ENCODE measurements around the gene WNT4.

WNT4 gene

GRCh38 chr1:22129501-22130117, 13.3 kb downstream of the WNT4 start:
- DNase-seq (ENCODE audit: low spot score), result no peak

DNA sequence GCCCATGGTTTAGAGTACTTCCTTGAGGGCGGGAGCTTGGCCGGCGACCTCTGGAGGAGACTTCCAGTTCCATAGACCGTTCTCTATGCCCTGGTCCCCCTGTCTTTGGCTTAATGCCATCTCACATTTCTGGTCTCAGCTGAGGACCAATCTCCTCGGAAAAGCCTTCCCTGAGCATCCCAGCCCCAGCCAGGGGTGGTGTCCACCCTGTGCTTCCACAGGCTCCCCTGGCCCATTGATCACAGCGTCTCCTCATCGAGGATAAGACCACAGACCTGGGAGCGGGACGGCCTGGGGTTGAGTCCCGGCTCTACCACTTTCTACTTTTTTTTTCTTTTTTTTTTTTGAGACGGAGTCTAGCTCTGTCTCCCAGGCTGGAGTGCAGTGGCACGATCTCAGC, 14.5 kb downstream of the WNT4 start:
- no peak for DNase-seq (ENCODE audit: low spot score)

- DNase-seq (ENCODE audit: low spot score), result no peak
Measured at GRCh38 chr1:22127731-22128130, 15.2 kb downstream of the WNT4 start.

DNA sequence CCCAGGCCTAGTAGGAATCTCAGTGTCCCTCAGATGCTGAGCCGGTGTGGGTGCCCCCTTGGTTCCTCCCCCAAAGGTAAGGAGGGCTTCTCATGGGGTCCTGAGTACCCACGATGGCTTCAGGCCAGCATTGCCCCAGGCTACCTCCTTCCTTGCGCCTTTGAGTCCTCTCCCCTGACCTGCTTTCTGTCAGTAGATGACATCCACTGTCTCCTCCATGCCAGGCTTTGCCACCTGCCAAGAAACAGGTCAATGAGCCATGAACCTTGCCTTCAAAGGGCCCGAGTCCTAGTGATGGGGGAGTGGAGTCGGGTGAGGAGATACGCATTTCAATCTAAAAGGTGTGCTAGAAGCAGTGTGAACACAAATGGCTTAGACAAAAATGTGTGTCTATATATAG, 15.6 kb downstream of the WNT4 start:
- no peak for DNase-seq (ENCODE audit: low spot score)

DNA sequence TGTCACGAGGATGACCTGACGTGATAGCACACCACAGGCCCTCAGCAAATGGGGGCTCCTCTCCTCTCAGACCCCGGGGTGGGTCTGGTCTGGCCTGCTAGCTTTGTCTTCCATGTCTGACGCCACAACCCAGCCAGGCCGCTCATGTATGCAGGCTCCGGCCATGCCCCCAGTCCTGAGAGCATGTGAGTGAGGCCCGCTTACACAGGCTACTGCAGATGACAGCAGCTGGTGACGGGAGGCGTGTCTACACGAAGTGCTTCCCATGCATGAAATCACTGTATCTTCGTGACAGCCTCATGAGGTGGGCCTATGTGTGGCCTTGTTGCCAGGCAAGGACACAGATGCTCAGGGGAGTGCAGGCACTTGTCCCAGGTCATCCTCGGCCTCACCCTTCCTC, 16.4 kb downstream of the WNT4 start:
- DNase-seq (ENCODE audit: low spot score), result no peak

GRCh38 chr1:22124592-22125229, 18.2 kb downstream of the WNT4 start:
- DNase-seq (ENCODE audit: low spot score), result no peak

- DNase-seq (ENCODE audit: low spot score), result no peak
Measured at GRCh38 chr1:22123901-22124404, 18.9 kb downstream of the WNT4 start.

GRCh38 chr1:22123071-22123390, 19.9 kb downstream of the WNT4 start:
- DNase-seq (ENCODE audit: low spot score), result no peak

DNA sequence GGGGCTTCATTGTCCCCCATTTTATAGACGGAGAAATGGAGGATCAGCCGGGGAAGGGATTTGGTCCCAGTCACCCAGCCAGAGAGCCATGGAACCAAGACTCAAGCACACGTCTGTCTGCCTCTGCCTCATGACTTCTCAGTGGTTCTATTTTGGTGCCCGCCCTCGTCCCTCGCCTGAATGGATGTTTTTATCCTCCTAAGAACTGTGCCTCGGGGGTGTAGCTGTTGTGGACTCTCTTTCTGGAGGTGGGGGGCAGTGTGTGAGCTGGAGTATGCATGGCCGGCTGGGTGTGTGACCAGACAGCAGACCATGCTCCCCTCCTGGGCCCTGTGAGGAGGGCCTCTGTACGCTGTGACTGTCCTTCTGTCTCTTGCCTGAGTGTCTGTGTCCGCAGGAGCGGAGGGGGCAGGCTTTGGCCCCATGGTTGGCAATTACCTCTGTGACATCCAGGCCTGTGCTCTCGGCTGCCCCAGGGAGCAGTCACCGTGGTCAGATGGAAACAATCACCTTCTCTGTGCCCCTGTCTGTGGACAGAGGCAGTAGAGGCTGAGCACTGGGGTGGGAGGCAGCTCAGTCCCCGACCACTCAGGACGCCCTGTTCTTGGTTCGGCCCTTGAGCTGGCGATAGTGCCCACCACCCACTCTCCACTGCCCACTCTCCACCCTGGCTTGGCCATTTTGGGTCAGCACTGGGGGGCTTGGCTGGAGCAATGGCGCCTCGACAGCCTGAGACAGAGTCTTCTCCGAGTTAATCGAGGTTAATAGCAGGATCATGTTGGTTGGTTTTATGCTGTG, 20.4 kb downstream of the WNT4 start:
- DNase-seq (ENCODE audit: low spot score), result no peak

DNA sequence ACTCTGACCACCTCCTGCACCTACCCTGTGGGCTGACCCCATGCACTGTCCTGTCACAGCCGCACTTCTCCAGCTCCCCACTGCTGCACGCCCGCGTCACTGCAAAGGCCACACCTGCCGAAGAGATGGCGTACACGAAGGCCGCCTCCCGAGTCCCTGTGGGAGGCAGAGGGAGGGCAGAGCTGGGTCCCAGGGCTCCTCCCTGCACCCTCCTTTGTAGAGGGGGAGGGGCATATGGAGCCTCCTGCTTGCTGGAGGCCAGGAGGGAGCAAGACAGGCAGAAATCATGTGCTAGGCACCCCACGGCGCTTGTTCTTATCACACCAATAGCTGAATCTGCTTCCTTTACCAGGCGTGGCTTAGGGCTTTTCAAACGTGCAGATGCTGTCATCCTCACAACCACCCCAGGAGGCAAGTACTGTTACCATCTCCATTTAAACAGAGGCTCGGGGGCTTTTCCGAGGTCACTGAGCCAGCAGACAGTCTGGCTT, 21.4 kb downstream of the WNT4 start:
- no peak for DNase-seq (ENCODE audit: low spot score)

- DNase-seq (ENCODE audit: low spot score), result no peak
Measured at GRCh38 chr1:22120469-22120790, 22.5 kb downstream of the WNT4 start.

DNA sequence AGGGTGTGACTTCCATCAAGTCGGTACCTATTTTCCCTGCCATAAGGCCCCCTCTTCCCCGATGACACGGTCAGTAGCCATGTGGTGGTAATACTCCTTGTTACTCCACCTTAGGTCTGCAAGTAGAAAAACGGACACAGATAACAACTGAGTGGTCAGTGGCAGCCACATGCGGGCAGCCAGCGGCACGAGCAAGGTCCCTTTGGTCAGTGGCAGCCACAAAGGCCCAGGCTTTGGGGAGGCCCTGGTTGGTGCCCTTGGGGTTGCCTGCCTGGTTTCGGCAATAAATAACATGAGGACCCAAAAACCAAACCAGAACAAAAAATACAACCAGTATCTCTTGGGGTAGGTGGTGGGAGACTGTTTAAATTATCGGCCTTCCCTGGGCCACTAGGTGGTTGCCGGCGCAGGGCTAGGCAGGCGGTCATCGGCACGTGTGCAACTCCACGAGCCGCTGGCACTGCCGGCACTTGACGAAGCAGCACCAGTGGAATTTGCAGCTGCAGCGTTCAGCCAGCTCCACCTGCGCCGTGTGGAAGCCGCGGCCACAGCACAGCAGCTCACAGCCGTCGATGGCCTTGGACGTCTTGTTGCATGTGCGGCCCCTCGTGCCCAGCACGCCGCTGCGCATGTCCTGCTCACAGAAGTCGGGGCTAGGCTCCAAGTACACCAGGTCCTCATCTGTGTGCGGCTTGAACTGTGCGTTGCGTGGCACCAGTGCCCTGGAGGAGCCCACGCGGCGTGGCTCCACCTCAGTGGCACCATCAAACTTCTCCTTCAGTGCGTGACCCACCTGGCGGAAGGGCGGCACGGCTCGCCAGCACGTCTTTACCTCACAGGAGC, 23.1 kb downstream of the WNT4 start:
- DNase-seq (ENCODE audit: low spot score), result no peak

DNA sequence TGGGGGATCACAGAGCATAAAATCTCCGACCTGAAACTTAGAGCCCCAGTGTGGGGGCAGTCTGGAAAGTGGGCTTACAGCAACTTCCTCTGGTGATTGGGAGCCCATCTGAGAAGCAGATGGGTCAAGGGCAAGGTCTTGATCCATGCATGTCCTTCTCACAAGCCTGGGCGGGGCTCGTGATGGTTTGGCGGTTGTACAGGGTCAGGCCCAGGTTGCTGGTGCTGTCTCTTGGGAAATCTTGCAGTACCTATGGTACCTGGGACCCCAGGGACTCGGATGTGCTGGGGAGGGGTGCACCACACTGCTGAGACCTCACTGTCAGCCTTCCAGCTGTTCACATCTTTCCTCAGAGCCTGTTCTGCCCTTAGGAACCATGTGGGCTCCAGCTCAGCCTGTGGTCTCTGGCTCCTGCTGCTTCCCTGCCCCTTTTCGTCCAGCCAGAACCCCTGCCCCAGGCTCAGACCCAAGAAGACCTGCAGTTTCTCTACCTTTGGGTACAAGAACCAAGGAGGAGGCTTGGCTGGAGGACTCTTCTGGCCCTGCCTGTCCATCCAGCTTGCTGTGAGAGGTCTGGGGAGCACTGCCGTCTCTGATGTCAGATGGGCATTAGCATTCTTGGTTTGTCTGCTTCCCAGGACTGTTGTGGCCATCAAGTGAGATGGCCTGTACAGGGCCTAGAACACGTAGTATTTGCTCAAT, 24.5 kb downstream of the WNT4 start:
- no peak for DNase-seq (ENCODE audit: low spot score)

DNA sequence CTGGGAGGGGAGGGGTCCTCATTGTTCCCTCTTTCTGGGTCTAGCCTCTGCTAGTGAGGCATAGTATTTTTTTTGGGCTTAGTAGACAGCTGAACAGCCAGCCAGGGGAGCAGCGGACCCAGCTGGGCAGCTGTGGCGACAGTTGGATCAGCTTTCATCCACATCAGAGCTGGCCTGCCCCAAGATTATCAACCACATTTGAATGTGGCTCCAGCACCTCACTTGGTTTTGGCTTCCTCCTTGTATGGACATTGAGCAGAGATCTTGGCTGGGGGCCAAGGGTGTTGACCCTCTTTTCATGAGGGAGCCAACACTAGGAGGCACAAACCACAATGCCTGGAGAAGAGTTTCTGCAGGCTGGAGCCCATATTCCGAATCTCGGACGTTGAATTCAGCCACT, 25.0 kb downstream of the WNT4 start:
- no peak for DNase-seq (ENCODE audit: low spot score)

DNA sequence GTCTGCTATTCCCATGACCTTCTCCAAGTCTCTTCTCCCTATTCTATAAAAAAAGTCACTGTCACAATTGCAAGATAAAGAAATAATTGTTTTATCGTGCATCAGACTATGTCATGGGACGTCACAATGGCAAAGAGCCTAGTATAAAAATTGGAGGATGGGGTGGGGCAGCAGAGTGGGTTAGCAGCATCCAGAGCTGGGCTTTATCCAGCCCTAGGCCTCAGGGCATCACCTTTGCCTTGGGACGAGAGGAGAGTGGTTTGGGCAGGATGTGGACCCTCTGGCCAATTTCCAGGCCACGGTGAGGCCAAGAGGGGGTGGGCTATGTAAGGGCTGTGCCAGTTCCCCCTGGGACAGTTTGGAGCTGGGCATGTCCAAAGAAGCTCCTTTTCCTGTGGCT, 25.7 kb downstream of the WNT4 start:
- DNase-seq (ENCODE audit: low spot score), result no peak

- no peak for DNase-seq (ENCODE audit: low spot score)
Measured at GRCh38 chr1:22115286-22115685, 27.6 kb downstream of the WNT4 start.

DNA sequence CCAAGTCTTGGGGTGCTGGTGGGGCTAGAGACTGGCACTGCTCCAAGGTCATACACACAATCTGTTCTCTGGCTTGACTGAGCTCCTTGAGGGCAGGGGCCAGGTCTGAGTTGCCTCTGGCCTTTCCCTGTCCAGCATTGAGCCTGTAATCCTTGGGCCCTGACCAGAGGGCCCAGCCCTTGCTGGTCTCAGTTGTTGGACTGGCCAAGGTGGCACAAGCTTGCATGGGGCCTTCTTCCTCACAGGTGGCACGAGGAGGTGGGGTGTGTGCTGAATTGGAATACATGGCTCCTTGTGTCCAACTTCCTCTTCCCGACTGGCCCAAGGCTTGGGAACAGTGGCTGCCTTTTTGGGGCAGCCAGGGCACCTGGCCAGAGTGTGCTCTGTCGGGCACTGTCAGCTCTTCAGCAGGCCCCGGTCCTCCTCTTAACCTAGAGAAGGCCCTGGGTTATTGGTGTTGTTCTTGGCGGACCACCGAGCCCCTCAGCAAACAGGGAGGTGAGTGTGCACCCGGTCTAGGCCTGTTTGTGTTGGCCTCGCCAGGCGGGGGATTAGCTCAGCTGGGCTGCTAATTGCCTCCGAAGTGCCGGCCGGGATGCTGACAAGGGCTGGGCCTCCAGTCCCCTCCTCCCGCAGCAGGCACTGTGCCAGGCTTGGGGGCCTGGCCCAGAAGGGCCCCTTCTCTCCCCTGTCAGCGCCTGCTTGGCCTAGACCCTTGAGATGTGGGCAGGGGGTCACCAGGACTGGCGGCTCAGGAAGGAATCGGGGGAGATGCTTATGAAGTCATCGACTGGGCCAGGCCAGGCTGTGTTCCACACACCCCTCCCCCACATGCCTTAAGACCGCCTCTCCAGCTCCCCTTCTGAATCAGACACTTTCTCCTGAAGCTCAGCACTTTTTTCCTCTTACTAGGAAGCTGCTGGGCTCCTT, 28.5 kb downstream of the WNT4 start:
- no peak for DNase-seq (ENCODE audit: low spot score)

- DNase-seq (ENCODE audit: low spot score), result no peak
Measured at GRCh38 chr1:22112554-22112953, 30.3 kb downstream of the WNT4 start.

- DNase-seq (ENCODE audit: low spot score), result no peak
Measured at GRCh38 chr1:22111620-22112019, 31.3 kb downstream of the WNT4 start.

- no peak for DNase-seq (ENCODE audit: low spot score)
Measured at GRCh38 chr1:22111115-22111514, 31.8 kb downstream of the WNT4 start.

DNA sequence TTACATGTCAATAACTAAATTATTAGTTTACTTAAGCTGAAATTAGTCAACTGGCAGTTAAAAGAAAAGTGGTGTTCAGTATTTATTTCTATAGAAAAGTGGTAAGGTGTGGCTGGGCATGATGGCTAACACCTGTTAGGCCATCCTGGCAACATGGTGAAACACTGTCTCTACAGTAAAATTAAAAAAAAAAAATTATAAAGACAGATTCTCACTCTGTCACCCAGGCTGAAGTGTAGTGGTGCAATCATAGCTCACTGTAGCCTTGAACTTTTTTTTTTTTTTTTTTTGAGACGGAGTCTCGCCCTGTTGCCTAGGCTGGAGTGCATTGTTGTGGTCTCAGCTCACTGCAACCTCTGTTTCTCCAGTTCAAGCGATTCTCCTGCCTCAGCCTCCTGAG, 32.9 kb downstream of the WNT4 start:
- DNase-seq (ENCODE audit: low spot score), result no peak

All from HuH-7 (cell line).